K562 (cell line): ENCODE results near the gene DNAJA1. TPM values are rescaled to one million over a fixed set of nuclear protein-coding genes. Genes with fewer than 3 reads are reported as not detected.
A peak's percentile ranks its signal among the peaks of the same experiment; 100 is the strongest.

Experiments
- ARNT ChIP-seq, 2 experiments: fragments of 450-650 bp; IDR thresholded peaks; 2 replicates each; pipeline ENCODE4 v1.6.1; 2016; ENCODE audit warnings: mild to moderate bottlenecking in 1 of 2
- BRD9 ChIP-seq: fragments of 450-650 bp; IDR thresholded peaks from 2 replicates; pipeline ENCODE4 v1.6.1; 2018; ENCODE audit warnings: low read depth; ENCODE audit not compliant: partially characterized antibody
- DMBX1 ChIP-seq: fragments of 250-450 bp; sonication (Bioruptor Pico); IDR thresholded peaks from 2 replicates; pipeline ENCODE4 v1.8.0; 2022; ENCODE audit warnings: inconsistent platforms, mild to moderate bottlenecking, moderate library complexity, borderline replicate concordance
- FOXA3 ChIP-seq, 2 experiments: fragments of 450-650 bp in 1 of 2; sonication (generic) in 1 of 2; formaldehyde crosslinking; IDR thresholded peaks in 1 of 2; conservative IDR thresholded peaks in 1 of 2; 2 replicates each; pipeline versions ENCODE4 v1.4.0 to v1.8.0; 2020 to 2022; ENCODE audit warnings: mild to moderate bottlenecking in 2 of 2, missing genetic modification reagents in 1 of 2
- GABPA ChIP-seq: fragments of 200-800 bp; sonication (Bioruptor generic); conservative IDR thresholded peaks from 2 replicates; pipeline ENCODE4 v1.6.1; 2016; ENCODE audit warnings: low read depth, missing genetic modification characterization, missing compliant biosample characterization
- GTF2E2 ChIP-seq: fragments of 200-800 bp; sonication (Bioruptor generic); IDR thresholded peaks from 2 replicates; pipeline ENCODE4 v1.6.1; 2016; ENCODE audit warnings: missing genetic modification characterization, missing compliant biosample characterization
- KDM2B ChIP-seq: fragments of 250-450 bp; sonication (Bioruptor Pico); IDR thresholded peaks from 2 replicates; pipeline ENCODE4 v1.8.0; 2021; ENCODE audit warnings: mild to moderate bottlenecking, moderate library complexity
- NBN ChIP-seq: fragments of 450-650 bp; IDR thresholded peaks from 2 replicates; pipeline ENCODE4 v1.6.1; 2016; ENCODE audit warnings: low read depth, mild to moderate bottlenecking
- NELFE ChIP-seq: IDR thresholded peaks from 2 replicates; pipeline ENCODE4 v1.6.1; 2011; ENCODE audit warnings: mild to moderate bottlenecking; ENCODE audit not compliant: insufficient read depth, insufficient read length
- NFE2 ChIP-seq: IDR thresholded peaks from 2 replicates; pipeline ENCODE4 v1.6.1; 2014; ENCODE audit warnings: antibody characterized with exemption, low read depth
- OTX1 ChIP-seq: fragments of 450-650 bp; formaldehyde crosslinking; IDR thresholded peaks from 2 replicates; pipeline ENCODE4 v1.4.0; 2022; ENCODE audit warnings: mild to moderate bottlenecking
- RBM25 ChIP-seq: fragments of 200-400 bp; formaldehyde crosslinking; IDR thresholded peaks from 2 replicates; pipeline ENCODE4 v1.6.1; 2018; ENCODE audit warnings: low read length, low read depth, moderate library complexity; ENCODE audit not compliant: severe bottlenecking
- SMARCE1 ChIP-seq: fragments of 450-650 bp; IDR thresholded peaks from 2 replicates; pipeline ENCODE4 v1.7.1; 2016; ENCODE audit warnings: mild to moderate bottlenecking
- TEAD2 ChIP-seq: fragments of 450-650 bp; IDR thresholded peaks from 2 replicates; pipeline ENCODE4 v1.6.1; 2016; ENCODE audit warnings: missing genetic modification characterization, control low read depth, missing compliant biosample characterization
- polyA plus RNA-seq, 8 experiments: library from polyadenylated mRNA; depleted of rRNA in 4 of 8; stranded (reverse) in 5 of 8; unstranded in 3 of 8; fragments of >200 nt; fragmentation: Nextera tagmentation in 2 of 8; fragmentation: Illumina TruSeq in 1 of 8; extraction: Ambion mirVana in 2 of 8; extraction: Trizol in 1 of 8; gene quantifications; 2 replicates each; pipeline versions ENCODE4 v1.2.1 to v1.2.3, GENCODE V29; 2011 to 2014; ENCODE audit warnings: inconsistent platforms in 1 of 8, missing spikeins in 1 of 8
- total RNA-seq, 7 experiments: library from RNA; depleted of rRNA in 6 of 7; stranded (reverse); fragments of >200 nt in 6 of 7; fragmentation: Illumina TruSeq in 2 of 7; extraction: Trizol in 2 of 7; gene quantifications; 2 replicates each; pipeline versions ENCODE4 v1.2.1 to v1.2.3, GENCODE V29; 2011 to 2021; ENCODE audit warnings: low replicate concordance in 1 of 7
- TF ChIP-seq, protein P1 (sequence below), 2 experiments: fragments of 450-650 bp in 1 of 2; sonication (generic) in 1 of 2; formaldehyde crosslinking; conservative IDR thresholded peaks; 2 replicates each; pipeline versions ENCODE4 v1.4.0 to v1.8.1; 2020 to 2022; ENCODE audit warnings: mild to moderate bottlenecking in 1 of 2, missing genetic modification reagents in 1 of 2
- TF ChIP-seq, protein P2 (sequence below), 2 experiments: fragments of 450-650 bp in 1 of 2; IDR thresholded peaks; 2 replicates each; pipeline ENCODE4 v1.6.1; 2011 to 2017; ENCODE audit warnings: low read depth in 2 of 2, antibody characterized with exemption in 1 of 2, borderline replicate concordance in 1 of 2, low read length in 1 of 2, mild to moderate bottlenecking in 1 of 2, mixed read lengths in 1 of 2; ENCODE audit not compliant: control insufficient read depth in 1 of 2
- TF ChIP-seq, protein P3 (sequence below): fragments of 450-650 bp; IDR thresholded peaks from 2 replicates; pipeline ENCODE4 v1.6.1; 2016
- TF ChIP-seq, protein P4 (sequence below): fragments of 200-800 bp; sonication (Bioruptor generic); IDR thresholded peaks from 2 replicates; pipeline ENCODE4 v1.6.1; 2016; ENCODE audit warnings: missing genetic modification characterization, missing compliant biosample characterization

Gene DNAJA1
- total and polyA plus RNA-seq, 9 of the 15 experiments (the other 6 are each of a cell fraction or from before 2014, with no cell fraction given): 109 to 359 (median 175) TPM

DNA sequence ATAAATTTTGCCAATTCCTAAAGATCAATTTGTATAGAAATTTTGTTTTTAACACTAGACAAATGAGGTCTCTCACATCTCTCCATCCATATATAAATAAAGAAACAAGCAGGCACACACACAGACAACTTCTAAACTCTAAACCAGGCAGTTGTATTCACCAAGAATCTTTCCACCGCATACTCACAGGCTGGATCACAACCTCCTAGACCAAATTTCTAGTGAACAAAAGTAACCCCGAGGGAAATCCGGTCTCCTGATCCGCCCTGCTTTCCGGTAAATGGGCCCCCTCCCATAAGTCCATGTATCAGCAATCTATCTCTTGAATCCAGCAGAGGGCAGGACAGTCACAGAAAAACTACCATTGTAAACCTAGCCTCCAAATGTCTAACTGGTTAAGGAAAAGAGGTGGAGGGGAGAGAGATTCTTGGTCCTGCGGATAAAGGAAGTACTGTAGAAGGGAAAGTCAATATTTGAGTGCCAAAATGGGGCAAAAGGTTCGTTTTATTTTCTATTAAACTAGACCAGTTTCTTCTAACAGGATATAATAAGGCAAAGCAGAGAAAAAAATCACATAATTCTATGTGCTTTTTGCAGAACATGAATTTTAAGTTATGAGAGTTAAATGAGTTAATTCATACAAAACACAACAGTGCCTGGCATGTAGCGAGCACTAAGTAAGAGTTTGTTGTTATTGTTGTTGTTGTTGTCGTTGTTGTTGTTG is 56.2 kb downstream of the DNAJA1 start (continued):
- TF ChIP-seq, protein P1, sequence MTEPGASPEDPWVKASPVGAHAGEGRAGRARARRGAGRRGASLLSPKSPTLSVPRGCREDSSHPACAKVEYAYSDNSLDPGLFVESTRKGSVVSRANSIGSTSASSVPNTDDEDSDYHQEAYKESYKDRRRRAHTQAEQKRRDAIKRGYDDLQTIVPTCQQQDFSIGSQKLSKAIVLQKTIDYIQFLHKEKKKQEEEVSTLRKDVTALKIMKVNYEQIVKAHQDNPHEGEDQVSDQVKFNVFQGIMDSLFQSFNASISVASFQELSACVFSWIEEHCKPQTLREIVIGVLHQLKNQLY (CRISPR knock-in tag; conservative IDR thresholded peaks at IDR 0.05): no peak
- TF ChIP-seq GTF2E2: no peak
- TF ChIP-seq, protein P2, sequence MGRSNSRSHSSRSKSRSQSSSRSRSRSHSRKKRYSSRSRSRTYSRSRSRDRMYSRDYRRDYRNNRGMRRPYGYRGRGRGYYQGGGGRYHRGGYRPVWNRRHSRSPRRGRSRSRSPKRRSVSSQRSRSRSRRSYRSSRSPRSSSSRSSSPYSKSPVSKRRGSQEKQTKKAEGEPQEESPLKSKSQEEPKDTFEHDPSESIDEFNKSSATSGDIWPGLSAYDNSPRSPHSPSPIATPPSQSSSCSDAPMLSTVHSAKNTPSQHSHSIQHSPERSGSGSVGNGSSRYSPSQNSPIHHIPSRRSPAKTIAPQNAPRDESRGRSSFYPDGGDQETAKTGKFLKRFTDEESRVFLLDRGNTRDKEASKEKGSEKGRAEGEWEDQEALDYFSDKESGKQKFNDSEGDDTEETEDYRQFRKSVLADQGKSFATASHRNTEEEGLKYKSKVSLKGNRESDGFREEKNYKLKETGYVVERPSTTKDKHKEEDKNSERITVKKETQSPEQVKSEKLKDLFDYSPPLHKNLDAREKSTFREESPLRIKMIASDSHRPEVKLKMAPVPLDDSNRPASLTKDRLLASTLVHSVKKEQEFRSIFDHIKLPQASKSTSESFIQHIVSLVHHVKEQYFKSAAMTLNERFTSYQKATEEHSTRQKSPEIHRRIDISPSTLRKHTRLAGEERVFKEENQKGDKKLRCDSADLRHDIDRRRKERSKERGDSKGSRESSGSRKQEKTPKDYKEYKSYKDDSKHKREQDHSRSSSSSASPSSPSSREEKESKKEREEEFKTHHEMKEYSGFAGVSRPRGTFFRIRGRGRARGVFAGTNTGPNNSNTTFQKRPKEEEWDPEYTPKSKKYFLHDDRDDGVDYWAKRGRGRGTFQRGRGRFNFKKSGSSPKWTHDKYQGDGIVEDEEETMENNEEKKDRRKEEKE (IDR thresholded peaks at IDR 0.05; ENCODE audit: borderline replicate concordance in 1 of 2, control insufficient read depth in 1 of 2, low read depth in 2 of 2, low read length in 1 of 2): no peak
- TF ChIP-seq, protein P3, sequence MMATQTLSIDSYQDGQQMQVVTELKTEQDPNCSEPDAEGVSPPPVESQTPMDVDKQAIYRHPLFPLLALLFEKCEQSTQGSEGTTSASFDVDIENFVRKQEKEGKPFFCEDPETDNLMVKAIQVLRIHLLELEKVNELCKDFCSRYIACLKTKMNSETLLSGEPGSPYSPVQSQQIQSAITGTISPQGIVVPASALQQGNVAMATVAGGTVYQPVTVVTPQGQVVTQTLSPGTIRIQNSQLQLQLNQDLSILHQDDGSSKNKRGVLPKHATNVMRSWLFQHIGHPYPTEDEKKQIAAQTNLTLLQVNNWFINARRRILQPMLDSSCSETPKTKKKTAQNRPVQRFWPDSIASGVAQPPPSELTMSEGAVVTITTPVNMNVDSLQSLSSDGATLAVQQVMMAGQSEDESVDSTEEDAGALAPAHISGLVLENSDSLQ: no peak
- TF ChIP-seq FOXA3 (CRISPR knock-in tag; conservative IDR thresholded peaks at IDR 0.05 in 1 of 2, IDR thresholded peaks at IDR 0.05 in 1 of 2): no peak
- TF ChIP-seq NFE2: peak; percentile 32; the same call in 1 of the 2 replicates
- TF ChIP-seq GABPA (tag): peak; percentile 43
- no peak for TF ChIP-seq DMBX1 (CRISPR knock-in tag)
- no peak for TF ChIP-seq KDM2B (CRISPR knock-in tag)
- TF ChIP-seq NELFE: no peak
- no peak for TF ChIP-seq TEAD2 (tag)
- peak; percentile 40; the same call in 1 of the 2 replicates for TF ChIP-seq NBN
- TF ChIP-seq, protein P4, sequence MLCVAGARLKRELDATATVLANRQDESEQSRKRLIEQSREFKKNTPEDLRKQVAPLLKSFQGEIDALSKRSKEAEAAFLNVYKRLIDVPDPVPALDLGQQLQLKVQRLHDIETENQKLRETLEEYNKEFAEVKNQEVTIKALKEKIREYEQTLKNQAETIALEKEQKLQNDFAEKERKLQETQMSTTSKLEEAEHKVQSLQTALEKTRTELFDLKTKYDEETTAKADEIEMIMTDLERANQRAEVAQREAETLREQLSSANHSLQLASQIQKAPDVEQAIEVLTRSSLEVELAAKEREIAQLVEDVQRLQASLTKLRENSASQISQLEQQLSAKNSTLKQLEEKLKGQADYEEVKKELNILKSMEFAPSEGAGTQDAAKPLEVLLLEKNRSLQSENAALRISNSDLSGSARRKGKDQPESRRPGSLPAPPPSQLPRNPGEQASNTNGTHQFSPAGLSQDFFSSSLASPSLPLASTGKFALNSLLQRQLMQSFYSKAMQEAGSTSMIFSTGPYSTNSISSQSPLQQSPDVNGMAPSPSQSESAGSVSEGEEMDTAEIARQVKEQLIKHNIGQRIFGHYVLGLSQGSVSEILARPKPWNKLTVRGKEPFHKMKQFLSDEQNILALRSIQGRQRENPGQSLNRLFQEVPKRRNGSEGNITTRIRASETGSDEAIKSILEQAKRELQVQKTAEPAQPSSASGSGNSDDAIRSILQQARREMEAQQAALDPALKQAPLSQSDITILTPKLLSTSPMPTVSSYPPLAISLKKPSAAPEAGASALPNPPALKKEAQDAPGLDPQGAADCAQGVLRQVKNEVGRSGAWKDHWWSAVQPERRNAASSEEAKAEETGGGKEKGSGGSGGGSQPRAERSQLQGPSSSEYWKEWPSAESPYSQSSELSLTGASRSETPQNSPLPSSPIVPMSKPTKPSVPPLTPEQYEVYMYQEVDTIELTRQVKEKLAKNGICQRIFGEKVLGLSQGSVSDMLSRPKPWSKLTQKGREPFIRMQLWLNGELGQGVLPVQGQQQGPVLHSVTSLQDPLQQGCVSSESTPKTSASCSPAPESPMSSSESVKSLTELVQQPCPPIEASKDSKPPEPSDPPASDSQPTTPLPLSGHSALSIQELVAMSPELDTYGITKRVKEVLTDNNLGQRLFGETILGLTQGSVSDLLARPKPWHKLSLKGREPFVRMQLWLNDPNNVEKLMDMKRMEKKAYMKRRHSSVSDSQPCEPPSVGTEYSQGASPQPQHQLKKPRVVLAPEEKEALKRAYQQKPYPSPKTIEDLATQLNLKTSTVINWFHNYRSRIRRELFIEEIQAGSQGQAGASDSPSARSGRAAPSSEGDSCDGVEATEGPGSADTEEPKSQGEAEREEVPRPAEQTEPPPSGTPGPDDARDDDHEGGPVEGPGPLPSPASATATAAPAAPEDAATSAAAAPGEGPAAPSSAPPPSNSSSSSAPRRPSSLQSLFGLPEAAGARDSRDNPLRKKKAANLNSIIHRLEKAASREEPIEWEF (CRISPR knock-in tag): no peak
- TF ChIP-seq SMARCE1: no peak
- peak; percentile 59 for TF ChIP-seq BRD9
- no peak for TF ChIP-seq RBM25
- no peak for TF ChIP-seq OTX1 (CRISPR knock-in tag)
- TF ChIP-seq ARNT (IDR thresholded peaks at IDR 0.05): no peak
